Prostate gland (tissue), 2 donors: ENCODE measurements around the gene FNBP1L.

Source experiments
- CTCF ChIP-seq, 4 experiments: fragments of 200-600 bp in 2 of 4; fragments of 450-650 bp in 2 of 4; sonication (generic) in 2 of 4; IDR thresholded peaks; 1 replicate in 3 of 4; 2 replicates in 1 of 4; pipeline ENCODE4 v1.5.1; 2016 to 2019; ENCODE audit warnings: antibody characterized with exemption in 4 of 4, mild to moderate bottlenecking in 2 of 4, moderate library complexity in 2 of 4
- POLR2A ChIP-seq: fragments of 450-650 bp; IDR thresholded peaks from one replicate; pipeline ENCODE4 v1.6.1; 2016; ENCODE audit warnings: antibody characterized with exemption, mild to moderate bottlenecking
- POLR2AphosphoS5 ChIP-seq: sonication (generic); formaldehyde crosslinking; IDR thresholded peaks from one replicate; pipeline ENCODE4 v1.6.1; 2017; ENCODE audit warnings: antibody characterized with exemption

GRCh38 chr1:93554883-93555872, 107.3 kb downstream of the FNBP1L start:
- TF ChIP-seq POLR2A (no peak), POLR2AphosphoS5 (no peak), CTCF (IDR thresholded peaks at IDR 0.05) (no peak)
